GM03348 (cell line): ENCODE results near the gene CRYBG2.
A peak's percentile ranks its signal among the peaks of the same experiment; 100 is the strongest.
"Not testable (repeated sequence)": the region's sequence is repeated elsewhere in the genome, so short reads cannot be mapped to it uniquely, and the experiment has no call there.

ENCODE experiments used
- DNase-seq: peaks from one replicate; pipeline ENCODE4 v3.0.0; 2012; ENCODE audit warnings: low spot score

CRYBG2 gene

DNA sequence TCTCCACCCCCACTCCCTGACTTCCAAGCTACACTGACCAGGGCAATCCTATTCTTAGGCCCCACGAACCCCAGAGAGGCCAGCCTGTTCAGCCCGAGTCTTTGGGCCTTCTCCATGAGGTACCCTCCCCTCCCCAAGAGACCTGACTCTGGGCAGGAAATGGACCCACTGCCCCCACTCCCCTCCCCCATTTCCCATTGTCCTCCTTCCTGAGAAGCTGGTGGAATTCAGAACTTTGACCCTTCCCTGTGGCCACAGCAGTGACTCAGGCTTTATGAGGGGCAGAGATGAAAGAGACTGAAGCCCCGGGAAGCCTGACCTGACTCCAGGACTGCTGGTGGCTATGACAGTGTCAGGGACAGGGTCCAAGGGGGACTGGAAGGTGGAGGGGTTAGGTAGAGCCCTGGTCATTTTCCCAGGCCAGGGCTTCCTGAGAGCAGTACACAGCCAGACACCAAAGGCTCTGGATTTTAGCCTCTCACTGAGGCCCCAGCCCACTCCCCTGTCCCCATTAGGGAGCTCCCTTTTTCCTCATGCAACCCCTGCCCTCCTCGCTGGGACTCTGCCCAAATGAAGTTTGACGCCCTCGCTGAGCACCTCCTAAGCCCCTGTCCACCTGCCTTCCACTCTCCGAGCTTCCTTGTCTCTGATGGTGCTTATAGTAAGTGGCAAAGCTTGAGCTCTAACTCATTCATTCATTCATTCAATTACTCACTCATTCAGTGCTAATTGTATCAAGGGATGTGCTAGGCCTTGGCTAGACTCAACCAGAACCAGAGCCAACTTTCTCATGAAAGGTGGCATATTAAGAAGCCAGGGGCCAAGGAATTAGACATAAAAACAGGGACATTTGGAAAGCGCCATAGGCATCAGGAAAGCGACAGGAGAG is 3.0 kb downstream of the CRYBG2 start:
- DNase-seq: no peak

DNA sequence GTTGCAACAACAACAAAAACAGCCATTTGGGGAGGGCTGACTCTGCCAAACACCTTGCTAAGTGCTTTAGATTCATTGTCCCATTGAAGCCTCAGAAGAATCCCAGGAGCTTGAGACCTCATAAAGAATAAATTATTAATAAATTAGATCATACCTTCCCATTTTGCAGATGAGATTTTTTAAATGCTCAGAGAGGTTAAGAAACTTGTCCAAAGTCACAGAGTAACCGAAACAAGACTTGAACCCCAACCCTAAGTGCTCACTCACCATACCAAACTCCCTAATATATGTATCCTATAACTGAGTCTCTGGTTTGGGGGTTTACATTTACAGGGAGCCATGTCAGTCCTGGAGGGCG is 3.6 kb downstream of the CRYBG2 start:
- DNase-seq: no peak

- no peak for DNase-seq
These were observed 4.1 kb downstream of the CRYBG2 start for GRCh38 chr1:26349877-26350244.

GRCh38 chr1:26349188-26349876 is 4.6 kb downstream of the CRYBG2 start:
- peak; percentile 71 for DNase-seq

DNA sequence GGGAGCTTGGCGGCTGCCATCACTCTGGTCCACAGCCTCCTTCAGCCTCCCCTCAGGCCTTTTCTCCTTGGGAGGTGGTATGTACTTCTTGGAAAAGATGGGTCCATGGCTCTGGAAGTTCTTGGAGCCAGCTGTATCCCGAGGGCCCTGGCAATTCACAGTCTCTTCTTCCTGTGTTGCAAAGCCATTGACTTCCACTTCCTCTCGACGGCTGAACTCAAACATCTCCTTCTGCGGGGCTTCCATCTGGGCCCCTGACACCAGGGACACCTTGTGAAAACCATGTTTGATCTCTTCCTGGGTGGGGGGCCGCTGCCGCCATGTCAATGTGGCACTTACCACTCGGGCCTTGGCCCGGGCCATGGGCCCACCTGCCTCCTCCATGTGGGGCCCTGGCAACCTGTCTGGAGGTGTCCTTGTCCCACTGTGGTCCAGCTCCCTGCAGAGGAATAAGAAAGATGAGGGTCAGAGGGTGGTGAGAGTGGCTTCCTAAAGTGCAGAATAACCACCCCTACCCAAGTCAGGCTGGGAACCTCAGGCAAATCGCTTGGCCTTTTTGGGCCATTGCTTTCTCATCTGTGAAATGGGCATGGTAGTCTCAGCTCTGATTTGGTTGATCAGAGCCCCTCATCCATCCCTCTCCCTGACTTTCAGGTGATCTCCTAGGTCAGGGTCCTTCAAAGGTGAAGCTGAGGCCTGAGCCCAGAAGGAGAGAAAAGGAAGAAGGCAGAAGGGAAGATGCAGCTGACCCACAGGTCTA is 7.5 kb downstream of the CRYBG2 start:
- DNase-seq: no peak

DNA sequence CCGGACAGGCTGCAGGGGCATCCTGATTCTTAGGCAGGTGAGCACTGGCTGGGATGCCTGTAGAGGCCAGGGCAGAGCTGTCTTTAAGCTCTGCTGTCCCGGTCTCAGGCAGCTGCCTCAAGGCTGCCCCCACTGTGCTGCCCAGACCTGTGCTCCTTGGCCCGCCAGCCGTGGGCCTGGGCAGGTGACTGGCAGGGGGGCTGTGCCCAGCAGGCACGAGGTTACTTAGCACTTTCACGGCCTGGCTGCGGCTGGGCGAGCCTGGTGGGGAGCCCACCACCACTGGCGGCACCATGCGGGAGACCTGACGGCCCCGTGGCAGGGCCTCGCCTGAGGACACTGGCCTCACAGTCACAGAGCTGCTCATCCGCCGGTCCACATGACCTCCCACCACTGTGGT is 8.2 kb downstream of the CRYBG2 start:
- DNase-seq: no peak

- no peak for DNase-seq
These were observed 9.6 kb downstream of the CRYBG2 start for GRCh38 chr1:26344147-26344920.

DNA sequence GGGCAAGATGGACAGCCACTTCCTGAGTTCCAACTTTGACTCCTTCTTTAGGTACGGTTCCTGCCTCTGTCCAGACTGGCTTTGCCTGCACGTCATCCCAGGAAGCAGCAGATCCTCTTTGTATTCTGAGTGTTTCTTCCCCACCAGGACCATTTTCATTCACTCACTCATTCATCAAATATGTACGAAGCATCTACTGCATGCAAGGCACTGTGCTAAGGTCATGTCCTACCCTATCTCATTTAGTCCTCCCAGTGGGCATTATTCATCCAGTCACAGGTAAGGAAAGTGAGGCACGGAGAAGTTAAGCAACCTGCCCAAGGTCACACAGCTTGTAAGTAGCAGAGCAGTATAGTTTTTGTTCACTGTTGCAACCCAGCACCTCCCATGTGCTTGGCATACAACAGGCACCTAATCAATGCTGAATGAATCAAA is 13.9 kb downstream of the CRYBG2 start:
- DNase-seq: no peak

DNA sequence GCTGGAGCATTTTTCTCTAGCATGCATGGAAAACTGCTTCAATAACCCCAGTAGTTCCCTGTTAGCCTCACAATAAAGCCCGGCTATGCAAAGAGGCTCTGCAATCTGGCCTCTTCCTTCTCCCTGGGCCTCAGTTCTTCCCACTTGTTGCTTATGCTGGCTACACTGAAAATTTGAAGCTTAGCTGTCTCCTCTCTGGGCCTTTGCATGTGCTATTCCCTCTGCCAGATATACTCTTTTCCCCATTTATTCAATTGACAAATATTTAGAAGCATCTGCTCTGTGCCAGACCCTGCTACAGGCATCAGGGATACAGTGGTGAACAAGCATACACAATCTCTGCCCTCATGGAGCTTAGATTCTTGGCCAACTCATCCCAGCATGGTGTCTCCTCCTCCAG is 15.3 kb downstream of the CRYBG2 start:
- no peak for DNase-seq

DNA sequence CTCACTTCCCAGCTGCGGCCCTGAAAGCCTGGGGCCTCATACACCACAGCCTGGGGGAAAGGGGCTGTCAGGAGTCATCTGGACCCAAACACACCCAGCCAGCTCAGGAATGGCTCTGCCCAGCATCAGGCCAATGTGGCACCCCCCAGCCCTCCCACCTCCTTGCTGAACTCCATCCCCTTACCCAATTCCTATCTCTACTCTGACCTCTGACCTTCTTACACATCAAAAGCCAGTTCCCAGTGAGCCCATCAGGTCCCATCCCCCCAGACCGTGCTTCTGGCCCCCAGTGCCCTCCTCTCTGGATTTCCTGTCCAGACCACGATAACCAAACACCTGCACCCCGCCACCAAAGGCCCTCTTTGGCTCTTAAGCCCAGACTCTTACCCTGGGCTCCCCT is 16.3 kb downstream of the CRYBG2 start:
- no peak for DNase-seq

DNA sequence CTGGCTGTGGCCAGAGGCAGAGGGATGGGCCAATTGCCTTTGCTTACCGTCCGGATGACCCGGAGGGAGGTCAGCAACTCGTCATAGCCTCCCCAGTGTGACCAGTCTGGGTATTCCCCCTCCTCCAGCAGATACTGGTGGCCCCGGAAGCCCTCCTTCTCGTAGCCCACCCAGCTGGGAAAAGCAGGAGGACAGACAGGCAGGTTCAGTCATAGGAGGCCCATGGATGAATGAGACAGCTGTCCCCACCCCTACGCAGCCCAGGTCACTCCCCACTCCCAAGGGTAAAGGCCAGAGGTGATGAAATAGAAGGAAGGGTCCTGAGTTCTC is 16.8 kb downstream of the CRYBG2 start:
- DNase-seq: no peak

- peak; percentile 71 for DNase-seq
These were observed 17.3 kb downstream of the CRYBG2 start for GRCh38 chr1:26336477-26337205.

DNA sequence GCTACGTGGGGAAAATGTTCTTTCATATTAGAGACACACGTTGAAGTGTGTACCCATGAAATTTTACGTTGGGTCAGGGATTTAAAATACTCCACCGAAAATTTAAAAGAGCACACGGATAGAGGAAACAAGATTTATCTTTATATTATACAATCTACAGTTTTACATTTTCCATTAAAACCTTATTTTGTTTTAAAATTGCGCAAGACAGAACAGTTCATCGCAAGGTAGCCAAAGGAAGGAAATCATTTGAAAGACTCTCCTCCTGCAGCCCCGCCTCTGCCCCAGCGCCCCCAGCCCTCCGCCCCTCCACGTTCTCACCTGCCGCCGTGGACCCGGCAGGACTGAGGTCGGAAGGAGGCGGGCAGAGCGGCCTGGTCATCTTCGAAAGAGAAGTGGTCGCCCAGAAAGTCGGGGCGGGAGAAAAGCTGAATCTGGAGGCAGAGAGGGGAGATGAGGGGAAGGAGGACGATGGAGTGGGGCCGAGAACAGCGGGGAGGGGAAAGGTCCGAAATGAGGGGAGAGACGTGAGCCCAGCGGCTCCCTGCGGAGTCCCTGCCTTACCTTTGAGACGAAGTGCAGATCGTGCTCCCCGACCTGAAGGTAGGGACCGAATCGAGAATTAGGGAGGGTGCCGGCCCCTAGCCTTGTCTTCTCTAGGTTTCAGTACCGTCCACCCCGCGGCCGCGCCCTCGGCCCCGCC is 18.0 kb downstream of the CRYBG2 start:
- DNase-seq: no peak

- not testable (repeated sequence) for DNase-seq
These were observed 20.6 kb downstream of the CRYBG2 start for GRCh38 chr1:26333312-26333711.

DNA sequence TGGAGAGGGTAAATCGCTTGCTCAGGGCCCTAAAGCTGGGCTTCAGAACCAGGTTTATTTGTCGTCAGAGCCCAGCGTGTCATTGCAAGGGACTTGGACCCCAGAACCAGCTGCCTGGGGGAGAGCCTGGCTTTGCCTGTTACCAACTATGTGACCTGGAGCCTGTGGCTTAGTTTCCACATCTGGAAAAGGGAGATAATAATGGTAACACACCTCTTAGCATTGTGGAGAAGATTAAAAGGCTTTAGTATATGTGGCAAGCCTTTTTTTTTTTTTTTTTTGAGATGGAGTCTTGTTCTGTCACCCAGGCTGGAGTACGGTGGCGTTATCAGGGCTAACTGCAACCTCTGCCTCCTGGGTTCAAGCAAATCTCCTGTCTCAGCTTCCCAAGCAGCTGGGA is 23.7 kb downstream of the CRYBG2 start:
- no peak for DNase-seq

- DNase-seq: not testable (repeated sequence)
These were observed 24.6 kb downstream of the CRYBG2 start for GRCh38 chr1:26329380-26329779.

DNA sequence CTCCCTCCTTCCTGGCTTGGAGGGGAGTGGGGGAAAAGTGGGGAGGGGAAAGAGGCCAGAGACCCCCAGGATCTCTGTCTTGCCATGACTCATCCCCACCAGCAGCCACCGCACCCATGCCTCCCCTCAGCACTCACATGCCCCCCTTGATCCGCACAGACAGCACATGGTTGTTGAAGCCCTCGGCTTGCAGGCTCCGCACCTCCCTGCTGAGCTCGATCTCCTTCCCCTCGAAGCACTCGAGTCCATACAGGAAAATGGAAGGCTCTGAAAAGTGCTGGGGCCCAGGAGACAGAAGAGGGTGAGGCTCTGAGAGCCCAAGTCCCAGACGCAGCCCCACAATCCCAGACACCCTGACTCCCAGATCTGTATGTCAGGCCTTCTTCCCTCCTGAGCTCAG is 25.3 kb downstream of the CRYBG2 start:
- DNase-seq: no peak

- DNase-seq: no peak
These were observed 26.0 kb downstream of the CRYBG2 start for GRCh38 chr1:26327956-26328362.

DNA sequence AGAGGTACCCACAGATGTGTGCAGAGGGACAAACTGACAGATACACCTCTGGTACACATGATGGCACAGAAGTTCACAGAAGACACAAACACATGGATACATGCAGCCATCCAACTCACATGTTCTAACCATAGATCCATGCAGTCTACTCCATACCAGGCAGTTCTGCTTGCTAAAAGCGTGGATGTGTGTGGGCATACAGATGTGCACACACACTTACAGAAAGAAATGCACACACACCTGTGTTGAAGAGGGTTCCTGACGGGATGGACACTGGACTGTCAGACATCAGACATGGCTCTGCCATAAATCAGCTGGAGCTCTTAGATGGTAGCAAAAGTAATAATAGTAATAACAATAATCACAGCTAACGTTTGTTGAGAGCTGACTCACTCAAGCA is 29.4 kb downstream of the CRYBG2 start:
- no peak for DNase-seq

DNA sequence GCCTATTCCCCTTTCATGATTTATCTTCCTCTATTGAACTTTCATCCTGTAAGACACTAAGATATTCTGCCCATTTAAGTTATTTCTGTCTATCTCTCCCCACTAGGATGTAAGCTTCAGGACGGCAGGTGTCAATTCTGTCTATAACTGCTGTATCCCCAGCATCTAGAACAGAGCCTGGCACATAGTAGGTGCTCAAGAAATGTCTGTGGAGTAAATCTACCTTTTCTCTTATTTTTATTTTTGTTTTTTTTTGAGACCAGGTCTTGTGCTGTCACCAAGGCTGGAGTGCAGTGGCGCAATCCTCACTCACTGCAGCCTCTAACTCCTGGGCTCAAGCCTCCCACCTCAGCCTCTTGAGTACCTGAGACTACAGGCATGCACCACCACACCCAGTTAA is 30.5 kb downstream of the CRYBG2 start:
- DNase-seq: no peak

DNA sequence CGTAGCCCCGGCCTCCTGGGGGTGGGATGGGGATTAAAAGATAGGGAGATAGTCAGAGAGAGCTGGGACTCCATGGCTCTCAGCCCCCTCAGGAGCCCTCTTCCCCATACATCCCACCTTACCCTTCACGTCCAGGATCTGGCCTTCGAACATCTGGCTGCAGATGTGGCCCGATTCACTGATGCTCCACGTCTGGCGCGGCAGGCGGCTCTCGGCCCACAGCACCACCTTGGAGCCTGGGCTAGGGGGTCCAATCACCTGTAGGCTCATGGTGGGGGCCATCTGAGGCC is 31.9 kb downstream of the CRYBG2 start:
- no peak for DNase-seq
